Endometrium (tissue), 2 donors: ENCODE measurements around the gene STEAP3.

Experiments used
- FAIRE-seq: peaks from 2 replicates; lab custom pipeline; 2012; peaks lifted over from hg19 to GRCh38; lab: Jason Lieb, UNC
- donor health status: control.
- donor health status: control.

Gene STEAP3

GRCh38 chr2:119227346-119227745 lies 3.7 kb downstream of the STEAP3 start:
- FAIRE-seq: no peak

DNA sequence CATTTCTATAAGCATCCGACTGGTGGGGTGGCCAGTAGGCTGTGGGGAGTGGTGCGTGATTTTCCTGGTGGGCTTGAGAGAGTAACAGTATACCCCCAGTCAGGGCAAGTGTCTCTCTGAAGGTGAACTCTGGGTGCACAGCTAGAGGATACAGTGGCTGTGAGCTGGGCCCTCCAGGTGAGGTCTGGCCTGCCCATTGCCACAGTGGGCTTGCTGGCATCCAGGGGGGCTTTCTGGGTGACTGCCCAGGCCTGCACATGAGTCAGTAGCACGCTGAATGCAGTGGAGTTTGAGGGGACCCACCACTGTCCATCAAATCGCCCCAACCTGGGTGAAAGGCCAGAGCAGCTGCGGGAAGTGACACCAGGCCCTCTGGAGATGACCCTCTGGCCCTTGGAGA lies 4.5 kb downstream of the STEAP3 start:
- FAIRE-seq: no peak

DNA sequence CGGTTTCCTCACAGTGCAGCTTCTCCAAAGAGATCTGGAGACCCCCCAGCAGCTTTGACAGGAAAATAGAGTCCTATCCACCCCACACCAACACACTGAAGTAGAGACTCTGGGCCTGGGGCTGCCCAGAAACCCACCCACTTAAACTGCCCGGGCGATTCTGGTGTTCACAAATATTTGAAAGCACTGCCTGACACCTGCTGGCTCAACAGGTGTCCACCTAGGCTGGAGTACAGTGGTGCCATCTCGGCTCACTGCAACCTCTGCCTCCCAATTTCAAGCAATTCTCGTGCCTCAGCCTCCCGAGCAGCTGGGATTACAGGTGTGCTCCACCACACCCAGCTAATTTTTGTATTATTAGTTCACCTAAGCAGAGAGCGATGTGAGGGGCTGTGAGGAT lies 5.3 kb downstream of the STEAP3 start:
- FAIRE-seq: no peak

DNA sequence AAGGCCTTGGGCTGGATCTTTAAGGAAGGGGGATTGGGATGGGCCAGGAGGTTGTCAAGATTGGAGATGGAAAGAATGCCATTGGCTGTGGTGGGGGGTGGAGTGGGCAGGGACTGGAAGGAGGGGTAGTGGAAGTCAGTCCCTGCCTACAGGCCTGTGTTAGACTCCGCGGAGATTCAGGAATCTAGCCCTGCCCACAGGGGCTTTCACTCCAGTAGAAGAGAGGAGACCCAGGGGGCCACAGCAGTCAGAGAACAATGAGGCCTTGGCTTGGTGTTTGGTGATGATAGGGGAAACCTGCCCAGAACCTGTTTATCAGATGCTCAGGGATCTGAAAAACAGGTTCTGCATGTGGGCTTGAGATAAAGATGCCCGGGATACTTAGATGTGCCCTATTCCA lies 6.1 kb downstream of the STEAP3 start:
- no peak for FAIRE-seq

GRCh38 chr2:119230219-119231185 lies 6.9 kb downstream of the STEAP3 start:
- FAIRE-seq: no peak

- no peak for FAIRE-seq
Measured at GRCh38 chr2:119231975-119232665, 8.5 kb downstream of the STEAP3 start.

DNA sequence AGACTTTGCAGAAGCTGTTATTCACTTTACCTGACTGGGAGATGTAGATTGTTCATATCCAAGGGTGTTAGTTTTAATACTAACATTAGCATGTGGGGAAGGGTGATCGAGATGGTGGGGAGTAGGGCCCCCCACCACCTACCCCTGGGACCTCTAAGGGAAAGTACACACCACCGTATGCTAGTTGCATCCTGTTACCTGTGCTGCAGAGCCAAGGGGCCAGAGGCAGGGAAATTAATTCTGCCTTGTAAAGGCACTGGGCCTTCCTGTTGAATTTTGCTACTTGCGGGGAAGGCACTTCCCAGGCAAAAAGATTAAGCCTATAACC lies 9.0 kb downstream of the STEAP3 start:
- no peak for FAIRE-seq

GRCh38 chr2:119233326-119234020 lies 9.8 kb downstream of the STEAP3 start:
- no peak for FAIRE-seq

DNA sequence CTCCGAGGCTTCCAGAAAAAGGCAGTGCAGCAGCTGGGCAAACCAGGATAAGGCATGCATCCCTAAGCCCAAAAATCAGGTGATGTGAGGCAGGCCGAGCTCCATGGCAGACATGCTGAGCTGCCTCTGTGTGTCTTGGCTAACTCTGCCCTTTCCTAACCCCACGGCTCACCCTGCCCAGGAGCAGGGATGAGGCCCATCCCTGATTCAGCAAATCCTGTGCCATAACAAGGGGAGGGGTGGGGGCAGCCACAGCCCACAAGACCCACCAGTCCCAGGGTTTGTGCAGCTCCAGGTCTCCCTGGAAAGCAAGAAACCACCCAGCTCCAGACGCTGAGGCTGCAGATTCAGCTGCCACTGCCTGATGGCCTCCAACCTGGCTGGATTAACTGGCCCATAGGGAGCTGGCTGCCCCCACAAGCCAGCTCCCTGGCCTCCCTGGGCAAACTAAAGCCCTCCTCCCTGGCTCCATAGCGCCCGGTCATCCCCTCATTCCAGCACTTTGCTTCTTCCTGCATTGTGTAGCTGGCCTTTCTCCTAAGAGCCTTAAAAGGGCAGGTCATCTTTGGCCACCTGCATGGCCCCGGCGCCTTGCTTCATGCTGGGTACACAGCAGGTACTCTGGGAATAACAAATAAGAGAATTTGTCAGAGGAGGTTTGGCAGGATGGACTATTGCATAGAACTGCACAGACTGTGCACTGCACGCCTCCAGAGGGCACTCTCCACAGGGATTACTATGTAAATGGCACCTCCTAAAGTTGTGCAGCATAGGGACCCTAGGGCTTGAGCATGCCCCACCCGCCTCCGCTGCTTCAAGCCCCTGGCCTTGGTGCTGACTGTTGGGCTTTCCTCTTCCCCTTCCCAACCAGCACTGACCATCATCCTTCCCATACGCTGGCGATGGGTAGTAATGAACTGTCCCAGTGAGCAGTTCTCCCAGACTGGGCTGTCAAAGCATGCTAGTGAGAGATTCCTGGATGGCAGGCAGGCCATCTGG lies 10.7 kb downstream of the STEAP3 start:
- FAIRE-seq: no peak

- FAIRE-seq: no peak
Measured at GRCh38 chr2:119236796-119237195, 13.2 kb downstream of the STEAP3 start.

- FAIRE-seq: no peak
Measured at GRCh38 chr2:119240311-119241204, 16.9 kb downstream of the STEAP3 start.

DNA sequence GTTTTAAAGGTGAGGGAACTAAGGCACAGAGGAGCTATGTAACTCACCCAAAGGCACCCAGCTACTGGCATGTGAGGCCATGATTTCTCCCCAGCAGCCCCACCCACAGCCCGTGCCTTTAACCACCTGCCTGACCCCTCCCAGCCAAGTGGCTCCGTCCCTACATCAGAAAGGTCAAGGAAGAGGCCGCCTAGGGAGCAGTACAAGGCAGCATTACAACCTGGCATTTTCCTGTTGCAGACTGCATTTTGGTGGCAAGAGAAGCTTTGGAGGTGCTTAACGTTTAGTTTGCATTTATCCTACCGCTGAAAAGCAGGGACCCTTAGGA lies 17.5 kb downstream of the STEAP3 start:
- no peak for FAIRE-seq

GRCh38 chr2:119242276-119243119 lies 18.9 kb downstream of the STEAP3 start:
- no peak for FAIRE-seq

- no peak for FAIRE-seq
Measured at GRCh38 chr2:119243621-119244020, 20.0 kb downstream of the STEAP3 start.

DNA sequence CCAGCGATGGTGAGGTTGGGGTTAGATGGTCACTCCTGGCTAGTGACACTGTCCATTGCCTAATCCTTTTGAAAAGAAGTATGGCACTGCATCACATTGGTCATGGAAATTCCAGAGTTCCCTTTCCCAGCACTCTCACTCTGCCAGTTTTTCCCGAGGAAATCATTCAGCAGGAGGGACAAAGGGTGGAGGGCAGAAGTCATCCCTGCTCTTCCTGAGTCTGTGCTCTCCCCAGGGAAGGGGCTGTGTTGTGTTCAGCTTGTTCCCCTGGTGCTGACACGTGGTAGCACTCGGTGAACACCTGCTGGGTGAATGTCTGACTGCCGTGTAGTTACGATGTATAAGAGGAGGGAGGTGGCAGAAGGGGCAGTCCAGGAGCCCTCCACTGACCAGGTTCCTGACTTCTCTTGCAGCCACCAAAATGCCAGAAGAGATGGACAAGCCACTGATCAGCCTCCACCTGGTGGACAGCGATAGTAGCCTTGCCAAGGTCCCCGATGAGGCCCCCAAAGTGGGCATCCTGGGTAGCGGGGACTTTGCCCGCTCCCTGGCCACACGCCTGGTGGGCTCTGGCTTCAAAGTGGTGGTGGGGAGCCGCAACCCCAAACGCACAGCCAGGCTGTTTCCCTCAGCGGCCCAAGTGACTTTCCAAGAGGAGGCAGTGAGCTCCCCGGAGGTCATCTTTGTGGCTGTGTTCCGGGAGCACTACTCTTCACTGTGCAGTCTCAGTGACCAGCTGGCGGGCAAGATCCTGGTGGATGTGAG lies 21.6 kb downstream of the STEAP3 start:
- no peak for FAIRE-seq

- FAIRE-seq: no peak
Measured at GRCh38 chr2:119245841-119246230, 22.2 kb downstream of the STEAP3 start.

DNA sequence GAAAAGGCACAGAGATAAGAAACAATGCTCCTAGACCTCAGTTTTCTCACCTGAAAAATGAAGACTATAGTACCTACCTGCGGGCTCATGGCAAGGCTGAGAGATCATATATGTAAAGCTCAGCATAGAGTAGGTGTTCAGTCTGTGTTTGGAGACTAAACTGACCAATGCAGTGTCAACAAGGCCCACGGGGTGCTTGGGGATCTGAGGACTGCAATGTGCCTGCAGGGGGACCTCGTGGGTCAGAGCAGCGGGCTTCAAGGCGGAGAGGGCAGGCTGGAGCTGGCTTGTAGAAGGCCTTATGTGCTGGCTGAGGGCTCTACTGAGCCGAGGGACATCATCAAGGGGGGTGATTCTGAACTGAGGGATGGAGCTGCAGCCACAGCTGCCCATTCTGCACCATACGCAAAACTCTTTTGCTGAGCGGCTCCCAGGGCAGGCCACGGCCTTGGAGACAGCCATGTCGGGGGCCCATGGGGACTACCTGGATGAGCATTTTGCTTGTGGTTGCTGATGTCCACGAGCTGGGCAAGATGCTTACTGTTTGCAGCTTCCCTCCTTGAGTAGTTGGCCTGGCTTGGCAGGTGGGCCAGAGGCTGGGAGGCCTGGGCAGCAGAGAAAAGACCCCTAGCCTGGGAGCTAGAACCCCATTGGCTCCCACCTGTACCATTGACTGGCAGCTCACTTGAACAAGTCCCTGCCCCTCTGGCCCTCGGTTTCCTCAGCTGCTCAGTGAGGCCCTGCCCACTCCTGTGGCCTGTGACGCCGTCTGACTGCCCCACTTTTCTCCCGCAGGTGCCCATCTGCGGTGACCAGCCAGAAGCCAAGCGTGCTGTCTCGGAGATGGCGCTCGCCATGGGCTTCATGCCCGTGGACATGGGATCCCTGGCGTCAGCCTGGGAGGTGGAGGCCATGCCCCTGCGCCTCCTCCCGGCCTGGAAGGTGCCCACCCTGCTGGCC lies 23.5 kb downstream of the STEAP3 start:
- no peak for FAIRE-seq

- no peak for FAIRE-seq
Measured at GRCh38 chr2:119247844-119248271, 24.2 kb downstream of the STEAP3 start.
